HepG2 (cell line): ENCODE results near the gene NTN5. TPM values are rescaled to one million over a fixed set of nuclear protein-coding genes. Genes with fewer than 3 reads are reported as not detected.
A peak's percentile ranks its signal among the peaks of the same experiment; 100 is the strongest.

ENCODE experiments used
- AGO2 ChIP-seq: fragments of 200-400 bp; formaldehyde crosslinking; optimal IDR thresholded peaks from 2 replicates; pipeline ENCODE3; 2017; ENCODE audit warnings: mild to moderate bottlenecking, low read depth, low read length, moderate library complexity
- ATAD3A ChIP-seq: sonication (generic); formaldehyde crosslinking; IDR thresholded peaks from 2 replicates; pipeline ENCODE4 v1.4.0; 2020; ENCODE audit warnings: missing genetic modification reagents
- EED ChIP-seq: sonication (generic); formaldehyde crosslinking; IDR thresholded peaks from 2 replicates; pipeline ENCODE4 v1.5.0; 2020; ENCODE audit warnings: mild to moderate bottlenecking, missing genetic modification reagents
- FOXP1 ChIP-seq, 2 experiments: fragments of 450-650 bp in 1 of 2; IDR thresholded peaks; 2 replicates each; pipeline ENCODE4 v1.6.1; 2017 to 2018; ENCODE audit warnings: antibody characterized with exemption in 1 of 2
- HMG20B ChIP-seq: conservative IDR thresholded peaks from 2 replicates; pipeline ENCODE4 v1.6.1; 2016; ENCODE audit warnings: missing genetic modification reagents, missing compliant biosample characterization
- IRX3 ChIP-seq: sonication (generic); formaldehyde crosslinking; IDR thresholded peaks from 2 replicates; pipeline ENCODE4 v1.8.1; 2023; ENCODE audit warnings: mild to moderate bottlenecking, low read depth, missing genetic modification reagents, borderline replicate concordance
- MAF1 ChIP-seq: sonication (generic); formaldehyde crosslinking; IDR thresholded peaks from 2 replicates; pipeline ENCODE4 v1.5.0; 2020; ENCODE audit warnings: missing genetic modification reagents, borderline replicate concordance
- MAFK ChIP-seq, 2 experiments: IDR thresholded peaks in 1 of 2; conservative IDR thresholded peaks in 1 of 2; 2 replicates each; pipeline ENCODE4 v1.6.1; 2011; ENCODE audit warnings: improper control_type of control experiment in 2 of 2, low read length in 2 of 2
- MLXIP ChIP-seq: sonication (generic); formaldehyde crosslinking; IDR thresholded peaks from 2 replicates; pipeline ENCODE4 v1.9.0; 2021; ENCODE audit warnings: missing genetic modification reagents, borderline replicate concordance
- MTA1 ChIP-seq: sonication (generic); formaldehyde crosslinking; IDR thresholded peaks from 2 replicates; pipeline ENCODE4 v1.4.0; 2020; ENCODE audit warnings: missing genetic modification reagents, mild to moderate bottlenecking, borderline replicate concordance
- NPAS2 ChIP-seq: sonication (generic); formaldehyde crosslinking; IDR thresholded peaks from 2 replicates; pipeline ENCODE4 v1.8.0; 2022; ENCODE audit warnings: mild to moderate bottlenecking, missing genetic modification reagents, borderline replicate concordance
- REPIN1 ChIP-seq: sonication (generic); formaldehyde crosslinking; IDR thresholded peaks from 2 replicates; pipeline ENCODE4 v1.8.0; 2022; ENCODE audit warnings: missing genetic modification reagents, low read depth, mild to moderate bottlenecking, borderline replicate concordance
- RFX3 ChIP-seq: IDR thresholded peaks from 2 replicates; pipeline ENCODE4 v1.6.1; 2016; ENCODE audit warnings: missing biosample characterization, missing genetic modification reagents
- RFXAP ChIP-seq: sonication (generic); formaldehyde crosslinking; IDR thresholded peaks from 2 replicates; pipeline ENCODE4 v1.4.0; 2020; ENCODE audit warnings: missing genetic modification reagents, borderline replicate concordance
- TARDBP ChIP-seq: sonication (generic); formaldehyde crosslinking; IDR thresholded peaks from 2 replicates; pipeline ENCODE4 v1.8.0; 2022; ENCODE audit warnings: mild to moderate bottlenecking, missing genetic modification reagents
- TCF7L2 ChIP-seq: IDR thresholded peaks from 2 replicates; pipeline ENCODE4 v1.6.1; 2011; ENCODE audit warnings: mild to moderate bottlenecking, low read depth, low read length, moderate library complexity
- ZNF274 ChIP-seq: sonication (generic); formaldehyde crosslinking; IDR thresholded peaks from 2 replicates; pipeline ENCODE4 v1.5.1; 2020; ENCODE audit warnings: mild to moderate bottlenecking, missing genetic modification reagents
- ZNF326 ChIP-seq: sonication (generic); formaldehyde crosslinking; IDR thresholded peaks from 2 replicates; pipeline ENCODE4 v1.4.0; 2020; ENCODE audit warnings: missing genetic modification reagents, borderline replicate concordance
- ZNF350 ChIP-seq: sonication (generic); formaldehyde crosslinking; IDR thresholded peaks from 2 replicates; pipeline ENCODE4 v1.4.0; 2020; ENCODE audit warnings: mild to moderate bottlenecking, low read depth, missing genetic modification reagents, borderline replicate concordance
- ZNF569 ChIP-seq: sonication (generic); formaldehyde crosslinking; IDR thresholded peaks from 2 replicates; pipeline ENCODE4 v1.5.0; 2020; ENCODE audit warnings: mild to moderate bottlenecking, missing genetic modification reagents, moderate library complexity, borderline replicate concordance
- ZNF703 ChIP-seq: sonication (generic); formaldehyde crosslinking; IDR thresholded peaks from 2 replicates; pipeline ENCODE4 v1.5.1; 2020; ENCODE audit warnings: missing genetic modification reagents, mild to moderate bottlenecking, moderate library complexity, borderline replicate concordance
- ZNF746 ChIP-seq: sonication (generic); formaldehyde crosslinking; IDR thresholded peaks from 2 replicates; pipeline ENCODE4 v1.8.0; 2022; ENCODE audit warnings: mild to moderate bottlenecking, missing genetic modification reagents
- ZNF772 ChIP-seq: sonication (generic); formaldehyde crosslinking; IDR thresholded peaks from 2 replicates; pipeline ENCODE4 v1.5.0; 2020; ENCODE audit warnings: mild to moderate bottlenecking, missing genetic modification reagents
- ZNF782 ChIP-seq: sonication (generic); formaldehyde crosslinking; IDR thresholded peaks from 2 replicates; pipeline ENCODE4 v1.4.0; 2020; ENCODE audit warnings: missing genetic modification reagents, mild to moderate bottlenecking, borderline replicate concordance
- ZSCAN29 ChIP-seq: sonication (generic); formaldehyde crosslinking; conservative IDR thresholded peaks from 2 replicates; pipeline ENCODE4 v1.4.0; 2020; ENCODE audit warnings: mild to moderate bottlenecking, missing genetic modification reagents
- polyA plus RNA-seq, 8 experiments: library from polyadenylated mRNA; depleted of rRNA in 3 of 8; stranded (reverse) in 7 of 8; unstranded in 1 of 8; fragments of >200 nt; fragmentation: Illumina TruSeq in 4 of 8; extraction: Trizol in 4 of 8; gene quantifications; 2 replicates each; pipeline versions ENCODE4 v1.2.1 to v1.2.3, GENCODE V29; 2011 to 2016; ENCODE audit warnings: low read depth in 4 of 8, missing spikeins in 1 of 8, mixed read lengths in 1 of 8; ENCODE audit not compliant: insufficient read depth in 1 of 8
- total RNA-seq, 5 experiments: library from RNA; depleted of rRNA; stranded (reverse); fragments of >200 nt; fragmentation: Illumina TruSeq; extraction: Trizol; gene quantifications; 2 replicates each; pipeline ENCODE4 v1.2.3, GENCODE V29; 2016; ENCODE audit warnings: low read depth in 1 of 5
- TF ChIP-seq, protein P1 (sequence below): IDR thresholded peaks from 2 replicates; pipeline ENCODE4 v1.6.1; 2016; ENCODE audit warnings: low read depth, control low read depth
- TF ChIP-seq, protein P2 (sequence below): sonication (generic); formaldehyde crosslinking; IDR thresholded peaks from 2 replicates; pipeline ENCODE4 v1.8.1; 2022; ENCODE audit warnings: mild to moderate bottlenecking, missing genetic modification reagents

The NTN5 gene
- total and polyA plus RNA-seq, 2 of the 13 experiments (the other 11 are each of a cell fraction or from before 2014, with no cell fraction given): 0.05 TPM; not detected in 1

- no peak for TF ChIP-seq ZNF274
- 0 out of 2 replicates have a peak, but pooled peaks have one; percentile 10 for TF ChIP-seq EED
- TF ChIP-seq, protein P1, sequence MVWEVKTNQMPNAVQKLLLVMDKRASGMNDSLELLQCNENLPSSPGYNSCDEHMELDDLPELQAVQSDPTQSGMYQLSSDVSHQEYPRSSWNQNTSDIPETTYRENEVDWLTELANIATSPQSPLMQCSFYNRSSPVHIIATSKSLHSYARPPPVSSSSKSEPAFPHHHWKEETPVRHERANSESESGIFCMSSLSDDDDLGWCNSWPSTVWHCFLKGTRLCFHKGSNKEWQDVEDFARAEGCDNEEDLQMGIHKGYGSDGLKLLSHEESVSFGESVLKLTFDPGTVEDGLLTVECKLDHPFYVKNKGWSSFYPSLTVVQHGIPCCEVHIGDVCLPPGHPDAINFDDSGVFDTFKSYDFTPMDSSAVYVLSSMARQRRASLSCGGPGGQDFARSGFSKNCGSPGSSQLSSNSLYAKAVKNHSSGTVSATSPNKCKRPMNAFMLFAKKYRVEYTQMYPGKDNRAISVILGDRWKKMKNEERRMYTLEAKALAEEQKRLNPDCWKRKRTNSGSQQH: no peak
- TF ChIP-seq ZNF350 (CRISPR knock-in tag): no peak
- TF ChIP-seq ATAD3A: no peak
- TF ChIP-seq TCF7L2: no peak
- no peak for TF ChIP-seq FOXP1 (IDR thresholded peaks at IDR 0.05)
- no peak for TF ChIP-seq FOXP1 (CRISPR knock-in tag; IDR thresholded peaks at IDR 0.05)
- TF ChIP-seq REPIN1 (CRISPR knock-in tag): no peak
- no peak for TF ChIP-seq HMG20B (CRISPR knock-in tag)
- TF ChIP-seq, protein P2, sequence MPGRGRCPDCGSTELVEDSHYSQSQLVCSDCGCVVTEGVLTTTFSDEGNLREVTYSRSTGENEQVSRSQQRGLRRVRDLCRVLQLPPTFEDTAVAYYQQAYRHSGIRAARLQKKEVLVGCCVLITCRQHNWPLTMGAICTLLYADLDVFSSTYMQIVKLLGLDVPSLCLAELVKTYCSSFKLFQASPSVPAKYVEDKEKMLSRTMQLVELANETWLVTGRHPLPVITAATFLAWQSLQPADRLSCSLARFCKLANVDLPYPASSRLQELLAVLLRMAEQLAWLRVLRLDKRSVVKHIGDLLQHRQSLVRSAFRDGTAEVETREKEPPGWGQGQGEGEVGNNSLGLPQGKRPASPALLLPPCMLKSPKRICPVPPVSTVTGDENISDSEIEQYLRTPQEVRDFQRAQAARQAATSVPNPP (CRISPR knock-in tag): no peak
- 0 out of 2 replicates have a peak, but pooled peaks have one; percentile 33 for TF ChIP-seq ZSCAN29 (CRISPR knock-in tag)
- TF ChIP-seq RFX3 (CRISPR knock-in tag): no peak
- no peak for TF ChIP-seq MAF1
- no peak for TF ChIP-seq ZNF772
- no peak for TF ChIP-seq NPAS2 (CRISPR knock-in tag)
- peak; percentile 64 for TF ChIP-seq AGO2
- no peak for TF ChIP-seq ZNF746 (CRISPR knock-in tag)
- no peak for TF ChIP-seq ZNF326 (CRISPR knock-in tag)
- TF ChIP-seq MAFK (conservative IDR thresholded peaks at IDR 0.05 in 1 of 2, IDR thresholded peaks at IDR 0.05 in 1 of 2; ENCODE audit: low read length in 2 of 2): no peak
- TF ChIP-seq ZNF703 (CRISPR knock-in tag): no peak
- no peak for TF ChIP-seq ZNF569 (CRISPR knock-in tag)
- TF ChIP-seq ZNF782 (CRISPR knock-in tag): no peak
- no peak for TF ChIP-seq IRX3
- no peak for TF ChIP-seq MLXIP (CRISPR knock-in tag)
- no peak for TF ChIP-seq RFXAP (CRISPR knock-in tag)
- 0 out of 2 replicates have a peak, but pooled peaks have one; percentile 29 for TF ChIP-seq TARDBP (CRISPR knock-in tag)
- no peak for TF ChIP-seq MTA1
These were observed 42.9 kb upstream of the NTN5 start (continued) for GRCh38 chr19:48715681-48716171.
